ENCODE measurements around the gene RPL7L1.
"Not testable (repeated sequence)": the region's sequence is repeated elsewhere in the genome, so short reads cannot be mapped to it uniquely, and the experiment has no call there.

Gene RPL7L1

GRCh38 chr6:42894041-42894828 lies 14.8 kb downstream of the RPL7L1 start:
- not testable (repeated sequence) for DNase-seq

DNA sequence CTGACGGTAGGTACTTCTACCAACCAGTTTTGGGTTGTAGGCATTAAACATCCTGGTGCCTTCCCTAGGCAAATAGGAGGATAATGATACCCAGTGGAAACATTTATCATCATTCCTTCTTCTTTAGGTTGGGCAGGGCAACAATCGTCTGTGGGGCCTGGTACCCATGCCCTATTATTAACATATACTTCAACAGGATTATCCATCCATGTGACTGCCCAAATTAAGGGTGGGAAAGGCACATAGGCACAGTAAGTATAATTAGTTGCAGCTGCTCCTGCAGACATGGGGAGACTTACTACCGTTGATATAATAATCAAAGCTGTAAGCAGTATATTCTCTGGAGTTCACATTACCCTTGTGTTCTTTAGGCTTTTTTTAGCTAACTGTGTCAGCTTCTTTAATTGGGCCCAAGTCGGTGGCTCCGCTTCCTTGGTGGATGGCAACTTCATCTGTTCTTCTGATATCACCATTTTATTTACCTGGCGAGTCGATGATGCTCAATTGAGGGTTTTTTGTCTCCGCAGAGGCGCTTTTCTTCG lies 16.8 kb downstream of the RPL7L1 start:
- no peak for DNase-seq

- DNase-seq: peak; percentile 69
Observed at GRCh38 chr6:42898891-42899361, 19.5 kb downstream of the RPL7L1 start.

- DNase-seq: no peak
Observed at GRCh38 chr6:42899871-42900270, 20.5 kb downstream of the RPL7L1 start.

- peak; percentile 60 for DNase-seq
Observed at GRCh38 chr6:42901538-42901957, 22.1 kb downstream of the RPL7L1 start.

- not testable (repeated sequence) for DNase-seq
Observed at GRCh38 chr6:42902429-42903263, 23.2 kb downstream of the RPL7L1 start.

DNA sequence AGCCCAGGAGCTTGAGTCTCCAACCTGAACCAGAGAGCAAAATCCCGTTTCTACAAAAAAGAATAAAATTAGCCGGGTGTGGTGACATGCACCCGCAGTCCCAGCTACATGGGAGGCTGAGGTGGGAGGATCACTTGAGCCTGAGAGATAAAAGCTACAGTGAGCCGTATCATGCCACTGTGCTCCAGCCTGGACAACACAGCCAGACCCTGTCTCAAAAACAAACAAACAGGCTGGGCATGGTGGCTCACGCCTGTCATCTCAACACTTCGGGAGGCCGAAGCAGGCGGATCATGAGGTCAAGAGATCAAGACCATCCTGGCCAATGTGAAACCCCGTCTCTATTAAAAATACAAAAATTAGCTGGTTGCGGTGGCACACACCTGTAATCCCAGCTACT lies 25.1 kb downstream of the RPL7L1 start:
- DNase-seq: no peak

- no peak for DNase-seq
Observed at GRCh38 chr6:42907336-42907735, 27.9 kb downstream of the RPL7L1 start.

DNA sequence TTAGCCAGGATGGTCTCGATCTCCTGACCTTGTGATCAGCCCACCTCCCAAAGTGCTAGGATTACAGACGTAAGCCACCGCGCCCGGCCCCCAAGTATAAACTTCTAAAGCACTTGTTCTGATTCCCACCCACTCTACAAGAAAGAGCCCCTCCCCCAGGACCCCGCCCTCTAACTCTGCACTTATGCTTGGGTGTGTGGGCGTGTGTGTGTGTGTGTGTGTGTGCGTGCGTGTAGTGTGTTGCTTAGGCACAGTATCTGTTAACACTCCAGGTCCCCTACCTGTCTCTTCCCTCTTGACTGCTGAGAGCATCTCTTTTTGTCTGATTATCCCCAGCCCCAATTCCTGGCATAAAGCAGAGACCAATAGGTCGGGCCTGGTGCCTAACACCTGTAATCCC lies 30.4 kb downstream of the RPL7L1 start:
- DNase-seq: no peak

- DNase-seq: no peak
Observed at GRCh38 chr6:42911171-42912021, 32.0 kb downstream of the RPL7L1 start.

DNA sequence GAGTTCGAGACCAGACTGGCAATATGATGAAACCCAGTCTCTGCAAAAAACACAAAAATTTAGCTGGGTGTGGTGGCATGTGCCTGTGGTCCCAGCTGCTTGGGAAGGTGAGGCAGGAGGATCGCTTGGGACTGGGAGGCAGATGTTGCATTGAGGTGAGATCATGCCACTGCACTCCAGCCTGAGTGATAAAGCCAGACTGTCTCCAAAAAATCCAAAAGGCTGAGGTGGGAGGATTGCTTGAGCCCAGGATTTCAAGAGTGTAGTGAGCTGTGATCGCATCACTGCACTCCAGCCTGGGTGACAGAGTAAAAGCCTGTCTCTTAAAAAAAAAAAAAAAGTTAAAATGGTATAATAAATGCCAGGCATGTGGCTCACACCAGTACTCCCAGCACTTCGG lies 35.1 kb downstream of the RPL7L1 start:
- no peak for DNase-seq

DNA sequence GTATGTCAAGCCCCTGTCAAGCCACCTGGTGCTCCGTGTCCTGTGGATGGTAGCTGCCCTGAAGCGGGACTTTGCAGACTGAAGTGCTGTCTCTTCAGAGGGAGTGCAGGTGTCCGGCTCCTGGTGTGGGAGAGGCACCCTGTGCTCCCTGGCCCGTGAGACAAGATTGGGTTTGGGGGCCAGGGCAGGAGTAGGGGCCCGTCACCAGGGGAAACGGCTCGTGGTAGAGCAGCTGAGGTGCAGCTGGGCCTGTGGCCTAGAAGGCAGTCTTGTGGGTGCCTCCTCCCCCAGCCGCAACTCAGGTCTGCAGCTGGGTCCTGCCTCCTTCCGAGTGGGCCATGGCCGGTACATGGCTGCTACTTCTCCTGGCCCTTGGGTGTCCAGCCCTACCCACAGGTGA lies 36.3 kb downstream of the RPL7L1 start, which contains the start of gene PTCRA:
TSS of gene PTCRA (plus strand) at position 322 of the 400 bp plus-strand sequence. CDS start at position 339, 17 bp downstream.
- no peak for DNase-seq

DNA sequence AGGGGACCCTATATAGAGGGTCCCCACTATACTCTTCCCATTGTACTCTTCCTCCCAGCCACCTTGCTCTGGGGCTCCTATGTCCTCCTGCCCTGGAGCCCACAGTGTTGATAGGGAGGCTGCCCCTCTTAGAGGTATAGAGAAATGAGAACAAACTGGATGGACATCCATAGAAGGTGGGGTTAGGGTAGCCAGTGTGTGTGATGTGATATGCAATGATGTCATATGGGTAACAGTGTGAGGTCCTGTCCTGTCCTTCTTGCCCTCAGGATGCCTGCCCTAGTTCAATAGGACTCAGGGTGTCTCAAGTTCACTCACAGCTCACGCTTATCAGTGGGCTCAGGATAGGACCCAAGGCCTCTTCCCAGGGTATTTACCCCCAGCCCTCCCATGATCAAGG lies 36.9 kb downstream of the RPL7L1 start:
- DNase-seq: no peak

GRCh38 chr6:42921801-42922200 lies 42.4 kb downstream of the RPL7L1 start:
- DNase-seq: no peak

DNA sequence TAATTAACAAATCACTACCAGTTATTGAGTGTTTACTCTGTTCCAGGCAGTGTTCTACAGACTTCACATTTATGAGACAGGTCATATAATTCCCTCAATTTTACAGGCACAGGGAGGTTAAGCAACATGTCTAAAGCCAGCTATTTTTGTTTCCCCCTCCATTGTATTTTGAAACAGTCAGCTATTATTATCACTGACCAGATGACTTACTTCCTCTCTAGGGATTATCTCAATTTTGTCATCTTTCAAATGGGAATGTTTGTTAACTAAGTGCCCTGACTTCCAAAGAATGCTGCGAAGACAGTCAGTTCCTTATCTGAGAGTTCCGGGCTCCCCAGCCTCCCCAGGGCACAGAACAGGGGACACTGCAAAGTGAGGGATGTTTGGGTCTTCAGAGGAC lies 44.2 kb downstream of the RPL7L1 start:
- DNase-seq: no peak

GRCh38 chr6:42925248-42925857 lies 45.9 kb downstream of the RPL7L1 start:
- no peak for DNase-seq

DNA sequence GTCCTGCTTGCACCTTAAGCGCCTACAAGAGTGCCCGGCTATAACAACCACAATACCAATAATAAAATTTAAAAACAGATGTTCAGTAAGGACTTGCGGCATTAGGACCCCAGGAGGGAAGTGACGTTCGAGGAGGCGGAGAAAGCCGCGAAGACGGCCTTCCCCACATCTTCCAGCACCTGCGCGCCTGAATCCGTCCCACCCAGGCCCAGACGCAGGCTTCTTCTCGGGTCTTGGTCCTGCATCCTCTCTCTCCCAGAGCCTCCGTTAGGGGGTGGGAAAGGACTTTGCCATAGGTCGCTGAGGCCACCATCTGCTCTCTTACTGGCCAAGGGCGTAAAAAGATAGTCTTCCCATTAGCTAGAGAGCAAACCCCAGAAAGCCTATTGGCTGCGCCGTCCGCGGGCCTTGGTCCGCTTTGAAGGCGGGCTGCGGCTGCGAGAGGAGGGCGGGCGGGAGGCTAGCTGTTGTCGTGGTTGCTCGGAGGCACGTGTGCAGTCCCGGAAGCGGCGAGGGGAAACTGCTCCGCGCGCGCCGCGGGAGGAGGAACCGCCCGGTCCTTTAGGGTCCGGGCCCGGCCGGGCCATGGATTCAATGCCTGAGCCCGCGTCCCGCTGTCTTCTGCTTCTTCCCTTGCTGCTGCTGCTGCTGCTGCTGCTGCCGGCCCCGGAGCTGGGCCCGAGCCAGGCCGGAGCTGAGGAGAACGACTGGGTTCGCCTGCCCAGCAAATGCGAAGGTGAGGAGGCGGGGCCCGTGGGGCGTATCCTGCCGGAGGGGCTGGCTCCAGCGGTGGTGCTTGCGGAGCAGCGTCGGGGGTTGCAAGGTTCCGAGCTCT lies 49.8 kb downstream of the RPL7L1 start, which contains the start of gene CNPY3:
TSS of gene CNPY3 (plus strand) at position 495 of the 835 bp plus-strand sequence. CDS start at position 586, 91 bp downstream.
- peak; percentile 94 for DNase-seq

DNA sequence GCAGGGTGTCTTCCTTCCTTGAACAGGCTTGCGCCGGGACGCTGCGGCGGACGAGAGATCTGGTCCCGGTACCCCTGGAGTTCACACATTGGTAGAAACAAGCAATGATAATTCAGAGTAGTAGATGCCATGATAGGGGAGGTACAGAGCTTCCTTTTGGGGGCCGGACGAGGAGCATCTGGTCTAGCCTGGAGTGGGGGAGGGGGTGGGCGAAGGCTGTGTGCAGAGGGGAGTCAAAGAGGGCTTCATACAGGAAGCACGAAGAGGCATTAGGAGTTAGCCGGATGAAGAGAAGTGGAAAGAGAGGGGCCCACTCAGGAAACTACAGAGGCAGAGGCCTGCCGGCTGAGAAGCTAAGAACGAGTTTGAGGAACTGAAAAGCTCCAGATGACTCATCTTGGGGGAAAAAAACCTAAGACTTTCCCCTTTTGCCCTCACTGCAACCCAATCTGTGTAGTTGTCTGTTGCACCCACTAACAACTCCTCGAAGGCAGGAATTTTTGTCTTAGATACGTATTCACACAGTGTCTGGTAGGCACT lies 50.5 kb downstream of the RPL7L1 start:
- DNase-seq: peak; percentile 43

GRCh38 chr6:42932412-42932811 lies 53.0 kb downstream of the RPL7L1 start:
- no peak for DNase-seq

DNA sequence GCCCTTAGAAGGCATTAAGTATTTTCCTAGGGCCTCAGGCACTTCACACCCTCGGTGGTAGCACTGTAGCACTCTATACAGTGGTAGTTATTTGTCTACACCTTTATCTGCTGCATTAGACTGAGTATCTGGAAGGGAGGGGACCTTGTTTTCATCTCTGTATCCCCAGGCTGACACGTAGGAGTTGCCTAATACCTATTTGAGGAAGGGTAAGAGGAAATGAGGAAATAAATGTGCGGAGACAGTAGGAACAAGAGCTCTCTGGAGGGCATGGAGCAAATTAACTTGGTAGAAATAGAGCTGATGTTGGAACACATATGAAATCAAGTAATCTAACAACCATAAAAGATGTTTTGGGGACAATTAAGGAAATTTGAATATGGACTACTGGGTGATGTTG lies 53.8 kb downstream of the RPL7L1 start:
- DNase-seq: no peak

- DNase-seq: no peak
Observed at GRCh38 chr6:42935322-42935721, 55.9 kb downstream of the RPL7L1 start.
